Measurements from ENCODE around the gene ISCA2. TPM values are rescaled to one million over a fixed set of nuclear protein-coding genes. Genes with fewer than 3 reads are reported as not detected.

The ISCA2 gene
- total and polyA plus RNA-seq, 4 donors = 19.7 to 24.7 (median 21.5) TPM

GRCh38 chr14:74539503-74539902, 45.9 kb downstream of the ISCA2 start:
- H3K4me3 ChIP-seq = no peak overlapping the region
- DNase-seq = no peak
- no peaks in the 10 kb centered on the region for H3K9me3 ChIP-seq (ENCODE audit: control insufficient read depth in 4 of 4, insufficient read depth in 3 of 4, low read length in 3 of 4)
- ATAC-seq (ENCODE audit: insufficient read depth, low FRiP score) = no peak
- TF ChIP-seq CTCF (IDR thresholded peaks at IDR 0.05; ENCODE audit: control extremely low read depth, extremely low read depth) = no peak
- H3K27me3 ChIP-seq (ENCODE audit: control insufficient read depth in 3 of 3, insufficient read depth in 3 of 3, low read length in 2 of 3) = no peaks in the 10 kb centered on the region
- H3K36me3 ChIP-seq (ENCODE audit: control insufficient read depth in 4 of 4, insufficient read depth in 4 of 4, low read length in 4 of 4) = peaks cover 0 to 2% (median 0%) of the 10 kb centered on the region in 4 donors
- H3K4me1 ChIP-seq (ENCODE audit: control insufficient read depth in 5 of 5, insufficient read depth in 5 of 5, low read length in 5 of 5) = peaks cover 0 to 3% (median 0%) of the 10 kb centered on the region in 5 donors
- no peak overlapping the region for H3K27ac ChIP-seq (ENCODE audit: low read depth in 1 of 2, low read length in 1 of 2)
- no peak overlapping the region for H3K9ac ChIP-seq (ENCODE audit: insufficient read depth in 1 of 2, low read length in 2 of 2)
- 68 to 74% methylated on average over 4 of the region's 4 CpGs for WGBS, 2 donors

GRCh38 chr14:74541225-74541624, 47.7 kb downstream of the ISCA2 start:
- H3K9ac ChIP-seq (ENCODE audit: insufficient read depth in 1 of 2, low read length in 2 of 2) = no peak overlapping the region
- 82 to 87% methylated on average over 3 of the region's 3 CpGs for whole genome bisulfite sequencing, 2 donors
- H3K36me3 ChIP-seq (ENCODE audit: control insufficient read depth in 4 of 4, insufficient read depth in 4 of 4, low read length in 4 of 4) = no peaks in the 10 kb centered on the region
- DNase-seq (no peak), ATAC-seq (ENCODE audit: insufficient read depth, low FRiP score) (no peak)
- H3K27me3 ChIP-seq (ENCODE audit: control insufficient read depth in 3 of 3, insufficient read depth in 3 of 3, low read length in 2 of 3) = no peaks in the 10 kb centered on the region
- no peak overlapping the region for H3K4me3 ChIP-seq
- TF ChIP-seq CTCF (IDR thresholded peaks at IDR 0.05; ENCODE audit: control extremely low read depth, extremely low read depth) = no peak
- no peaks in the 10 kb centered on the region for H3K9me3 ChIP-seq (ENCODE audit: control insufficient read depth in 4 of 4, insufficient read depth in 3 of 4, low read length in 3 of 4)
- no peaks in the 10 kb centered on the region for H3K4me1 ChIP-seq (ENCODE audit: control insufficient read depth in 5 of 5, insufficient read depth in 5 of 5, low read length in 5 of 5)
- no peak overlapping the region for H3K27ac ChIP-seq (ENCODE audit: low read depth in 1 of 2, low read length in 1 of 2)

- Histone ChIP-seq H3K27me3 (ENCODE audit: control insufficient read depth in 3 of 3, insufficient read depth in 3 of 3, low read length in 2 of 3) (no peaks in the 10 kb centered on the region), H3K4me3 (no peak overlapping the region), H3K9me3 (ENCODE audit: control insufficient read depth in 4 of 4, insufficient read depth in 3 of 4, low read length in 3 of 4) (no peaks in the 10 kb centered on the region), H3K36me3 (ENCODE audit: control insufficient read depth in 4 of 4, insufficient read depth in 4 of 4, low read length in 4 of 4) (no peaks in the 10 kb centered on the region), H3K9ac (ENCODE audit: insufficient read depth in 1 of 2, low read length in 2 of 2) (no peak overlapping the region), H3K4me1 (ENCODE audit: control insufficient read depth in 5 of 5, insufficient read depth in 5 of 5, low read length in 5 of 5) (peaks cover 0 to 4% (median 0%) of the 10 kb centered on the region in 5 donors), H3K27ac (ENCODE audit: low read depth in 1 of 2, low read length in 1 of 2) (no peak overlapping the region)
- WGBS, 2 donors = 91 to 96% methylated on average over 10 of the region's 10 CpGs
- DNase-seq = no peak
- TF ChIP-seq CTCF (IDR thresholded peaks at IDR 0.05; ENCODE audit: control extremely low read depth, extremely low read depth) = no peak
- ATAC-seq (ENCODE audit: insufficient read depth, low FRiP score) = no peak
Measured at GRCh38 chr14:74542056-74542685, 48.6 kb downstream of the ISCA2 start.

Data from lung (tissue), 12 donors.